A172 (cell line): ENCODE results near the gene BRIP1. TPM values are rescaled to one million over a fixed set of nuclear protein-coding genes. Genes with fewer than 3 reads are reported as not detected.
A peak's percentile ranks its signal among the peaks of the same experiment; 100 is the strongest.
"Not testable (repeated sequence)": the region's sequence is repeated elsewhere in the genome, so short reads cannot be mapped to it uniquely, and the experiment has no call there.

ENCODE experiments used
- DNase-seq: peaks from one replicate; pipeline ENCODE4 v3.0.0-alpha.2; 2015; ENCODE audit warnings: low spot score
- total RNA-seq: library from RNA; depleted of rRNA; stranded (reverse); fragments of >200 nt; shearing (Covaris generic); gene quantifications from 2 replicates; pipeline ENCODE4 v1.2.3, GENCODE V29; 2014

The BRIP1 gene
- total RNA-seq, 1 experiment from 2014 or later: 18.4 TPM

- DNase-seq: no peak
Observed at GRCh38 chr17:61867033-61867432, 3.7 kb upstream of the BRIP1 start.

- no peak for DNase-seq
Observed at GRCh38 chr17:61863801-61864126, 436 bp upstream of the BRIP1 start.

- DNase-seq: peak; percentile 44
Observed at GRCh38 chr17:61862105-61862574, 1.2 kb downstream of the BRIP1 start.

GRCh38 chr17:61860397-61860796, 2.9 kb downstream of the BRIP1 start:
- DNase-seq: not testable (repeated sequence)

- DNase-seq: no peak
Observed at GRCh38 chr17:61856035-61856434, 7.3 kb downstream of the BRIP1 start.

- no peak for DNase-seq
Observed at GRCh38 chr17:61852857-61853256, 10.5 kb downstream of the BRIP1 start.

- DNase-seq: no peak
Observed at GRCh38 chr17:61849674-61850073, 13.7 kb downstream of the BRIP1 start.

GRCh38 chr17:61848896-61849295, 14.4 kb downstream of the BRIP1 start:
- no peak for DNase-seq

- no peak for DNase-seq
Observed at GRCh38 chr17:61848247-61848646, 15.1 kb downstream of the BRIP1 start.

- no peak for DNase-seq
Observed at GRCh38 chr17:61847659-61848058, 15.7 kb downstream of the BRIP1 start.

- no peak for DNase-seq
Observed at GRCh38 chr17:61846761-61847375, 16.5 kb downstream of the BRIP1 start.

- no peak for DNase-seq
Observed at GRCh38 chr17:61846088-61846487, 17.2 kb downstream of the BRIP1 start.

- DNase-seq: no peak
Observed at GRCh38 chr17:61843435-61843834, 19.9 kb downstream of the BRIP1 start.

- no peak for DNase-seq
Observed at GRCh38 chr17:61842899-61843298, 20.4 kb downstream of the BRIP1 start.

GRCh38 chr17:61839300-61839786, 24.0 kb downstream of the BRIP1 start:
- no peak for DNase-seq

GRCh38 chr17:61837175-61838051, 25.9 kb downstream of the BRIP1 start:
- DNase-seq: peak; percentile 62

- DNase-seq: no peak
Observed at GRCh38 chr17:61836266-61837174, 26.8 kb downstream of the BRIP1 start.

GRCh38 chr17:61835606-61836005, 27.7 kb downstream of the BRIP1 start:
- no peak for DNase-seq

GRCh38 chr17:61834610-61835009, 28.7 kb downstream of the BRIP1 start:
- no peak for DNase-seq

GRCh38 chr17:61833536-61834193, 29.7 kb downstream of the BRIP1 start:
- DNase-seq: peak; percentile 79

- DNase-seq: no peak
Observed at GRCh38 chr17:61832463-61832862, 30.9 kb downstream of the BRIP1 start.
